ENCODE data around the gene METTL25B. TPM values are rescaled to one million over a fixed set of nuclear protein-coding genes. Genes with fewer than 3 reads are reported as not detected.
A peak's percentile ranks its signal among the peaks of the same experiment; 100 is the strongest.

Gene METTL25B
- total and polyA plus RNA-seq, 2 of the 13 experiments (the other 11 are each of a cell fraction or from before 2014, with no cell fraction given), result 11.9 to 24.0 TPM

DNA sequence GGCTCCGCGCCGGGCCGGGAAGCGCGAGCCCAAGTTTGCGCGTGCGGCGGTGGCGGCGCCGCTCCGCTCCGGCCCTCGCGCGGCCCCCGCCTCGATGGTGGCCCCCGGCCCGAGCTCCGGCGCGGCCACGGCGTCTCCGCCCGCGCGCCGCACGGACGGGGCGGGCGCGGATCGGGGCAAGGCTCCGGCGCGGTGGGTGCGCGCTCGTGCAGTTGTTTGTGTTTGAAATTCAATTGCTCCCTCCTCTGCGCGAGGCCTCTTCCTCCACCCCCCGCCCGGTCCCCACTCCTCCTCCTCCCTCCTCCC lies 23.1 kb downstream of the METTL25B start, which contains the start of gene HDGF (continued):
- TF ChIP-seq KAT7 (CRISPR knock-in tag; IDR thresholded peaks at IDR 0.05; ENCODE audit: borderline replicate concordance) (peak; percentile 8; the same call in 1 of the 2 replicates), AGO2 (optimal IDR thresholded peaks at IDR 0.05; ENCODE audit: low read depth, low read length) (peak; percentile 18), ZNF510 (CRISPR knock-in tag; IDR thresholded peaks at IDR 0.05; ENCODE audit: low read depth) (no peak), ZNF7 (CRISPR knock-in tag; IDR thresholded peaks at IDR 0.05) (no peak), DR1 (CRISPR knock-in tag; IDR thresholded peaks at IDR 0.05) (0 out of 2 replicates have a peak, but pooled peaks have one; percentile 8), ZNF20 (CRISPR knock-in tag; IDR thresholded peaks at IDR 0.05) (0 out of 2 replicates have a peak, but pooled peaks have one; percentile 17), MYC (CRISPR knock-in tag; IDR thresholded peaks at IDR 0.05; ENCODE audit: borderline replicate concordance) (peak; percentile 38; the same call in 1 of the 2 replicates), RBFOX2 (IDR thresholded peaks at IDR 0.05; ENCODE audit: low read depth, low read length) (peak; percentile 60; the same call in 1 of the 2 replicates)
- TF ChIP-seq, protein P1, sequence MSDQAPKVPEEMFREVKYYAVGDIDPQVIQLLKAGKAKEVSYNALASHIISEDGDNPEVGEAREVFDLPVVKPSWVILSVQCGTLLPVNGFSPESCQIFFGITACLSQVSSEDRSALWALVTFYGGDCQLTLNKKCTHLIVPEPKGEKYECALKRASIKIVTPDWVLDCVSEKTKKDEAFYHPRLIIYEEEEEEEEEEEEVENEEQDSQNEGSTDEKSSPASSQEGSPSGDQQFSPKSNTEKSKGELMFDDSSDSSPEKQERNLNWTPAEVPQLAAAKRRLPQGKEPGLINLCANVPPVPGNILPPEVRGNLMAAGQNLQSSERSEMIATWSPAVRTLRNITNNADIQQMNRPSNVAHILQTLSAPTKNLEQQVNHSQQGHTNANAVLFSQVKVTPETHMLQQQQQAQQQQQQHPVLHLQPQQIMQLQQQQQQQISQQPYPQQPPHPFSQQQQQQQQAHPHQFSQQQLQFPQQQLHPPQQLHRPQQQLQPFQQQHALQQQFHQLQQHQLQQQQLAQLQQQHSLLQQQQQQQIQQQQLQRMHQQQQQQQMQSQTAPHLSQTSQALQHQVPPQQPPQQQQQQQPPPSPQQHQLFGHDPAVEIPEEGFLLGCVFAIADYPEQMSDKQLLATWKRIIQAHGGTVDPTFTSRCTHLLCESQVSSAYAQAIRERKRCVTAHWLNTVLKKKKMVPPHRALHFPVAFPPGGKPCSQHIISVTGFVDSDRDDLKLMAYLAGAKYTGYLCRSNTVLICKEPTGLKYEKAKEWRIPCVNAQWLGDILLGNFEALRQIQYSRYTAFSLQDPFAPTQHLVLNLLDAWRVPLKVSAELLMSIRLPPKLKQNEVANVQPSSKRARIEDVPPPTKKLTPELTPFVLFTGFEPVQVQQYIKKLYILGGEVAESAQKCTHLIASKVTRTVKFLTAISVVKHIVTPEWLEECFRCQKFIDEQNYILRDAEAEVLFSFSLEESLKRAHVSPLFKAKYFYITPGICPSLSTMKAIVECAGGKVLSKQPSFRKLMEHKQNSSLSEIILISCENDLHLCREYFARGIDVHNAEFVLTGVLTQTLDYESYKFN (CRISPR knock-in tag; conservative IDR thresholded peaks at IDR 0.05), result no peak
- TF ChIP-seq, protein P2, sequence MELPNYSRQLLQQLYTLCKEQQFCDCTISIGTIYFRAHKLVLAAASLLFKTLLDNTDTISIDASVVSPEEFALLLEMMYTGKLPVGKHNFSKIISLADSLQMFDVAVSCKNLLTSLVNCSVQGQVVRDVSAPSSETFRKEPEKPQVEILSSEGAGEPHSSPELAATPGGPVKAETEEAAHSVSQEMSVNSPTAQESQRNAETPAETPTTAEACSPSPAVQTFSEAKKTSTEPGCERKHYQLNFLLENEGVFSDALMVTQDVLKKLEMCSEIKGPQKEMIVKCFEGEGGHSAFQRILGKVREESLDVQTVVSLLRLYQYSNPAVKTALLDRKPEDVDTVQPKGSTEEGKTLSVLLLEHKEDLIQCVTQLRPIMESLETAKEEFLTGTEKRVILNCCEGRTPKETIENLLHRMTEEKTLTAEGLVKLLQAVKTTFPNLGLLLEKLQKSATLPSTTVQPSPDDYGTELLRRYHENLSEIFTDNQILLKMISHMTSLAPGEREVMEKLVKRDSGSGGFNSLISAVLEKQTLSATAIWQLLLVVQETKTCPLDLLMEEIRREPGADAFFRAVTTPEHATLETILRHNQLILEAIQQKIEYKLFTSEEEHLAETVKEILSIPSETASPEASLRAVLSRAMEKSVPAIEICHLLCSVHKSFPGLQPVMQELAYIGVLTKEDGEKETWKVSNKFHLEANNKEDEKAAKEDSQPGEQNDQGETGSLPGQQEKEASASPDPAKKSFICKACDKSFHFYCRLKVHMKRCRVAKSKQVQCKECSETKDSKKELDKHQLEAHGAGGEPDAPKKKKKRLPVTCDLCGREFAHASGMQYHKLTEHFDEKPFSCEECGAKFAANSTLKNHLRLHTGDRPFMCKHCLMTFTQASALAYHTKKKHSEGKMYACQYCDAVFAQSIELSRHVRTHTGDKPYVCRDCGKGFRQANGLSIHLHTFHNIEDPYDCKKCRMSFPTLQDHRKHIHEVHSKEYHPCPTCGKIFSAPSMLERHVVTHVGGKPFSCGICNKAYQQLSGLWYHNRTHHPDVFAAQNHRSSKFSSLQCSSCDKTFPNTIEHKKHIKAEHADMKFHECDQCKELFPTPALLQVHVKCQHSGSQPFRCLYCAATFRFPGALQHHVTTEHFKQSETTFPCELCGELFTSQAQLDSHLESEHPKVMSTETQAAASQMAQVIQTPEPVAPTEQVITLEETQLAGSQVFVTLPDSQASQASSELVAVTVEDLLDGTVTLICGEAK (IDR thresholded peaks at IDR 0.05), result no peak
- TF ChIP-seq, protein P2 (CRISPR knock-in tag; IDR thresholded peaks at IDR 0.05), result no peak
- TF ChIP-seq, protein P3, sequence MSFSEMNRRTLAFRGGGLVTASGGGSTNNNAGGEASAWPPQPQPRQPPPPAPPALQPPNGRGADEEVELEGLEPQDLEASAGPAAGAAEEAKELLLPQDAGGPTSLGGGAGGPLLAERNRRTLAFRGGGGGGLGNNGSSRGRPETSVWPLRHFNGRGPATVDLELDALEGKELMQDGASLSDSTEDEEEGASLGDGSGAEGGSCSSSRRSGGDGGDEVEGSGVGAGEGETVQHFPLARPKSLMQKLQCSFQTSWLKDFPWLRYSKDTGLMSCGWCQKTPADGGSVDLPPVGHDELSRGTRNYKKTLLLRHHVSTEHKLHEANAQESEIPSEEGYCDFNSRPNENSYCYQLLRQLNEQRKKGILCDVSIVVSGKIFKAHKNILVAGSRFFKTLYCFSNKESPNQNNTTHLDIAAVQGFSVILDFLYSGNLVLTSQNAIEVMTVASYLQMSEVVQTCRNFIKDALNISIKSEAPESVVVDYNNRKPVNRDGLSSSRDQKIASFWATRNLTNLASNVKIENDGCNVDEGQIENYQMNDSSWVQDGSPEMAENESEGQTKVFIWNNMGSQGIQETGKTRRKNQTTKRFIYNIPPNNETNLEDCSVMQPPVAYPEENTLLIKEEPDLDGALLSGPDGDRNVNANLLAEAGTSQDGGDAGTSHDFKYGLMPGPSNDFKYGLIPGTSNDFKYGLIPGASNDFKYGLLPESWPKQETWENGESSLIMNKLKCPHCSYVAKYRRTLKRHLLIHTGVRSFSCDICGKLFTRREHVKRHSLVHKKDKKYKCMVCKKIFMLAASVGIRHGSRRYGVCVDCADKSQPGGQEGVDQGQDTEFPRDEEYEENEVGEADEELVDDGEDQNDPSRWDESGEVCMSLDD (CRISPR knock-in tag; IDR thresholded peaks at IDR 0.05; ENCODE audit: borderline replicate concordance), result no peak
- TF ChIP-seq, protein P4, sequence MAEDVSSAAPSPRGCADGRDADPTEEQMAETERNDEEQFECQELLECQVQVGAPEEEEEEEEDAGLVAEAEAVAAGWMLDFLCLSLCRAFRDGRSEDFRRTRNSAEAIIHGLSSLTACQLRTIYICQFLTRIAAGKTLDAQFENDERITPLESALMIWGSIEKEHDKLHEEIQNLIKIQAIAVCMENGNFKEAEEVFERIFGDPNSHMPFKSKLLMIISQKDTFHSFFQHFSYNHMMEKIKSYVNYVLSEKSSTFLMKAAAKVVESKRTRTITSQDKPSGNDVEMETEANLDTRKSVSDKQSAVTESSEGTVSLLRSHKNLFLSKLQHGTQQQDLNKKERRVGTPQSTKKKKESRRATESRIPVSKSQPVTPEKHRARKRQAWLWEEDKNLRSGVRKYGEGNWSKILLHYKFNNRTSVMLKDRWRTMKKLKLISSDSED (CRISPR knock-in tag; IDR thresholded peaks at IDR 0.05), result no peak

Data from HepG2 (cell line).